Upper lobe of right lung (tissue), 1 donor: ENCODE results near the gene SLC52A3. TPM values are rescaled to one million over a fixed set of nuclear protein-coding genes. Genes with fewer than 3 reads are reported as not detected.

Source experiments
- ATAC-seq: fragments of 200-7000 bp; cut with Tn5 transposase; one replicate; pipeline ENCODE4 v1.9.1; 2020; ENCODE audit warnings: mild to moderate bottlenecking, moderate library complexity
- DNase-seq: peaks from one replicate; pipeline ENCODE4 v3.0.0-alpha.2; 2020
- H3K27ac ChIP-seq: fragments of 200-600 bp; one replicate; pipeline ENCODE4 v1.8.0; 2022
- H3K27me3 ChIP-seq: fragments of 200-600 bp; one replicate; pipeline ENCODE4 v1.8.0; 2022; ENCODE audit warnings: mild to moderate bottlenecking
- H3K36me3 ChIP-seq: fragments of 200-600 bp; one replicate; pipeline ENCODE4 v1.8.0; 2022
- H3K4me1 ChIP-seq: fragments of 200-600 bp; one replicate; pipeline ENCODE4 v1.8.0; 2022
- H3K4me3 ChIP-seq: fragments of 200-600 bp; one replicate; pipeline ENCODE4 v1.8.0; 2022; ENCODE audit warnings: mild to moderate bottlenecking
- H3K9me3 ChIP-seq: fragments of 200-600 bp; one replicate; pipeline ENCODE4 v1.8.0; 2022
- CTCF ChIP-seq: fragments of 200-600 bp; IDR thresholded peaks from one replicate; pipeline ENCODE4 v1.8.0; 2022; ENCODE audit warnings: antibody characterized with exemption
- intact Hi-C: fragments of 100-400 bp; cut with DNase I; formaldehyde crosslinking; loops from one replicate; pipeline ENCODE4 v1.11.0; 2022
- total RNA-seq: library from RNA; stranded (reverse); fragmentation: NEBNext Ultra II Directional; extraction: Animal tissue kit (Norgen Biotek cat#: 25700); gene quantifications from one replicate; pipeline ENCODE4 v1.2.1, GENCODE V29; 2021
- donor health status: DM: no; HTN: yes; CAD: no; lungs with severe emphysema.

SLC52A3 gene
- total RNA-seq, 1 donor from 2014 or later, result 3.6 TPM

- H3K9me3 ChIP-seq, result no peaks in the 10 kb centered on the region
- H3K4me3 ChIP-seq, result no peak overlapping the region
- ATAC-seq (no peak), DNase-seq (no peak)
- H3K27me3 ChIP-seq, result no peaks in the 10 kb centered on the region
- H3K27ac ChIP-seq, result no peak overlapping the region
- H3K36me3 ChIP-seq, result no peaks in the 10 kb centered on the region
- intact Hi-C loops, result no loop called here
- H3K4me1 ChIP-seq, result no peaks in the 10 kb centered on the region
- no peak for TF ChIP-seq CTCF
These were observed 4.5 kb upstream of the SLC52A3 start for GRCh38 chr20:772806-773205.

GRCh38 chr20:771741-772464 lies 3.6 kb upstream of the SLC52A3 start:
- Histone ChIP-seq H3K36me3 (no peaks in the 10 kb centered on the region), H3K27me3 (no peaks in the 10 kb centered on the region), H3K4me3 (no peak overlapping the region), H3K4me1 (no peaks in the 10 kb centered on the region), H3K27ac (no peak overlapping the region), H3K9me3 (no peaks in the 10 kb centered on the region)
- intact Hi-C loops, result no loop called here
- no peak for DNase-seq
- no peak for TF ChIP-seq CTCF
- no peak for ATAC-seq

- no peak for TF ChIP-seq CTCF
- intact Hi-C loops, result no loop called here
- ATAC-seq (no peak), DNase-seq (no peak)
- Histone ChIP-seq H3K36me3 (no peaks in the 10 kb centered on the region), H3K4me3 (no peak overlapping the region), H3K9me3 (no peaks in the 10 kb centered on the region), H3K27ac (no peak overlapping the region), H3K4me1 (no peaks in the 10 kb centered on the region), H3K27me3 (no peaks in the 10 kb centered on the region)
These were observed 2.4 kb upstream of the SLC52A3 start for GRCh38 chr20:770691-771090.

- TF ChIP-seq CTCF, result no peak
- Histone ChIP-seq H3K27ac (no peak overlapping the region), H3K9me3 (no peaks in the 10 kb centered on the region), H3K4me3 (no peak overlapping the region), H3K36me3 (no peaks in the 10 kb centered on the region), H3K27me3 (no peaks in the 10 kb centered on the region), H3K4me1 (no peaks in the 10 kb centered on the region)
- intact Hi-C loops, result no loop called here
- ATAC-seq (no peak), DNase-seq (no peak)
These were observed 1.4 kb downstream of the SLC52A3 start for GRCh38 chr20:766906-767305.

- no peak for TF ChIP-seq CTCF
- no peaks in the 10 kb centered on the region for H3K9me3 ChIP-seq
- no peak overlapping the region for H3K4me3 ChIP-seq
- peaks cover 7% of the 10 kb centered on the region for H3K27me3 ChIP-seq
- intact Hi-C loops, result no loop called here
- H3K4me1 ChIP-seq, result no peaks in the 10 kb centered on the region
- no peaks in the 10 kb centered on the region for H3K36me3 ChIP-seq
- DNase-seq, result no peak
- H3K27ac ChIP-seq, result no peak overlapping the region
- no peak for ATAC-seq
These were observed 4.0 kb downstream of the SLC52A3 start for GRCh38 chr20:764255-764654.
